Fibroblast of the aortic adventitia (primary cell): ENCODE measurements around the gene EFL1. TPM values are rescaled to one million over a fixed set of nuclear protein-coding genes. Genes with fewer than 3 reads are reported as not detected.

Source experiments
- DNase-seq: peaks from one replicate; pipeline ENCODE4 v3.0.0-alpha.2; 2010; ENCODE audit warnings: low read depth
- H3K4me3 ChIP-seq: 2 replicates; pipeline ENCODE4 v1.5.1; 2011; ENCODE audit warnings: low read depth, mild to moderate bottlenecking, control low read depth, low read length, moderate library complexity
- CTCF ChIP-seq: IDR thresholded peaks from 2 replicates; pipeline ENCODE4 v1.5.1; 2011; ENCODE audit warnings: mild to moderate bottlenecking, low read length, control low read depth, inconsistent platforms; ENCODE audit not compliant: insufficient read depth
- small RNA-seq: library from RNA; depleted of rRNA; stranded (forward); fragments of <200 nt; gene quantifications from one replicate; pipeline ENCODE3, GENCODE V24; 2012
- total RNA-seq: library from RNA; depleted of rRNA; stranded (reverse); fragments of >200 nt; gene quantifications from 2 replicates; pipeline ENCODE4 v1.2.3, GENCODE V29; 2012; ENCODE audit warnings: low replicate concordance

The EFL1 gene
- total RNA-seq, 1 donor, result 36.7 TPM

GRCh38 chr15:82091636-82092140 lies 170.8 kb downstream of the EFL1 start:
- H3K4me3 ChIP-seq, result no peak overlapping the region
- no peak for DNase-seq
- no peak for TF ChIP-seq CTCF

GRCh38 chr15:82086243-82086995 lies 176.1 kb downstream of the EFL1 start:
- no peak overlapping the region for H3K4me3 ChIP-seq
- TF ChIP-seq CTCF, result no peak
- no peak for DNase-seq

GRCh38 chr15:82081914-82082762 lies 180.4 kb downstream of the EFL1 start:
- TF ChIP-seq CTCF, result no peak
- H3K4me3 ChIP-seq, result no peak overlapping the region

GRCh38 chr15:82080774-82081173 lies 181.8 kb downstream of the EFL1 start:
- no peak for TF ChIP-seq CTCF
- DNase-seq, result no peak
- no peak overlapping the region for H3K4me3 ChIP-seq

More at GRCh38 chr15:82081914-82082762, 180.4 kb downstream of the EFL1 start:
- DNase-seq, result peak; percentile 62

Small RNAs within 50 kb of the gene (small RNA-seq; reads per million reads assigned to genes)
- not detected for gene RNU1-77P

Other genes starting within 250 kb of the EFL1 start
- gene MEX3B, start 216.7 kb downstream of the EFL1 start, total RNA-seq, result 2.1 and 3.5 TPM in 2 replicates
- 0.25 and 1.4 TPM in 2 replicates for gene SAXO2, start 84 bp upstream of the EFL1 start, total RNA-seq
- 0.45 and 0.49 TPM in 2 replicates for gene GOLGA6L10, start 86.7 kb upstream of the EFL1 start, total RNA-seq
- gene GOLGA6L9, start 167.1 kb upstream of the EFL1 start, total RNA-seq, result 1.2 and 6.3 TPM in 2 replicates